GM18505 (cell line): Measurements from ENCODE around the gene SH3D19.
"Not testable (repeated sequence)": the region's sequence is repeated elsewhere in the genome, so short reads cannot be mapped to it uniquely, and the experiment has no call there.

Experiments
- ATAC-seq: cut with Tn5 transposase; IDR thresholded peaks from one replicate; pipeline ENCODE4 v1.9.1; 2021; ENCODE audit not compliant: unreplicated experiment
- POLR2A ChIP-seq: IDR thresholded peaks from 4 replicates; pipeline ENCODE4 v1.6.1; 2011; ENCODE audit warnings: borderline replicate concordance; ENCODE audit not compliant: insufficient read depth, insufficient read length; ENCODE audit errors: extremely low read depth

The SH3D19 gene

DNA sequence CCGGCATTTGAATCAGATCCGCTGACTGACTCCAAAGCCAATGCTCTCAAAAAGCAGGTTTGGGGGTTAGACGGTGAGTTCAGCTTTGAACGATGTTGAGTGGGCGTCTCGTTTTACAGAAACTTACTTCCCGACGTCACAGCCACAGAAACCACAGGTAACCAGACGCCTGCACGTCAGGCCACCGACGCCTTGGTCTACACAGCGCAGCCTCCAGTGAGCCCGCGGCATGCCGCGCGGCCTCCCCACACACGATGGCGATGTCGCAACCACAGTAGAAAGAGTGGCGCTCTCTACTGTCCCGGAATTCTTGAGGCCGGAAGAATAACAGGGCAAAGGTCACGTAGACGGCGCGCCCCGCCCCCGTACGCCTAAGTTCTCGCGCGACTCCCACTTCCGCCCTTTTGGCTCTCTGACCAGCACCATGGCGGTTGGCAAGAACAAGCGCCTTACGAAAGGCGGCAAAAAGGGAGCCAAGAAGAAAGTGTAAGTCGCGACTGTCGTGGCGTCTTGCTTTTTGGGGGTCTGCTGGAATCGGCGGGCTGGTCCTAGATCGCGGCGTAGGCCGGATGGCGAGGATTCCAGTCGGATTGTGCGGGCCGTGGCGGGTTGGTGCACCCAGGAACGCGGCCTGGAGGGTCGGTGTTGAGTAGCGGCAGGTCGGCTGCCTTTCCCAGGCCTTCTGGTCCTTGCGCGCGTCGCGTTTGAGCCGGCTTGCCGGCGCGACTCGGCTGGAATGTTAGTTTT is 226.0 kb downstream of the SH3D19 start, which contains the start of gene RPS3A:
TSS of gene RPS3A (plus strand) at position 400 of the 747 bp plus-strand sequence. CDS start at position 425, 25 bp downstream.
- TF ChIP-seq POLR2A, result peak; percentile 98
- ATAC-seq, result peak; percentile 93

DNA sequence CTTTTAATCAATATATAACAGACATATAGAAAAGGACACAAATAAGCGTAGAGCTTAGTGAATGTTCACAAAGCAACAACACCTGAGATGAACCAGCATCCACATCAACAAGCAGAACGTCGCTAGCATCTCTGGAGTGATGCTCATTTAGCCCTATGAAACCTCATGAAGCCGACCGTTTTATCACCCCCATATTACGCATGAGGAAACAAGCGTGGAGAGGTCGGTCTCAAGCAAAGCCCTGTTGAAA is 226.5 kb downstream of the SH3D19 start:
- no peak for TF ChIP-seq POLR2A
- no peak for ATAC-seq

GRCh38 chr4:151097759-151098158 is 227.6 kb downstream of the SH3D19 start:
- no peak for TF ChIP-seq POLR2A
- no peak for ATAC-seq

- TF ChIP-seq POLR2A, result no peak
- no peak for ATAC-seq
Observed at GRCh38 chr4:151095142-151095541, 230.3 kb downstream of the SH3D19 start.

- TF ChIP-seq POLR2A, result no peak
- ATAC-seq, result no peak
Observed at GRCh38 chr4:151094290-151094751, 231.1 kb downstream of the SH3D19 start.

DNA sequence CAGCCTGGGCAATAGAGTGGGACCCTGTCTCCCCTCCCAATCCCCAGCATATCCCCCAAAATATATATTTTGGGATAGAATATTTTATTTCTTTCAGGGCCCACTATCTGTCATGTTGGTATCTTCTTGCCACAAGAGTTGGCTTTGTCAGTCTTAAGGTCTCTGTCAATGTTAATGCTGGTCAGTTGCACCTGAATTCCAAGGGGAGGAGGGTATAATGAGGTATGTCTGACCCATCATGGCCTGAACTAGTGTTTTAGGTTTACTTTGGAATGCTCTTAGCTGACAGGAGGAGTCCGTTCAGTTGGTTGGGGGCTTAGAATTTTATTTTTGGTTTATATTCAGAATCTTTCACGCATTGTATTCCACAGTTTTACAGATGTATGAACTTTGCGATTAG is 232.2 kb downstream of the SH3D19 start:
- no peak for ATAC-seq
- no peak for TF ChIP-seq POLR2A

DNA sequence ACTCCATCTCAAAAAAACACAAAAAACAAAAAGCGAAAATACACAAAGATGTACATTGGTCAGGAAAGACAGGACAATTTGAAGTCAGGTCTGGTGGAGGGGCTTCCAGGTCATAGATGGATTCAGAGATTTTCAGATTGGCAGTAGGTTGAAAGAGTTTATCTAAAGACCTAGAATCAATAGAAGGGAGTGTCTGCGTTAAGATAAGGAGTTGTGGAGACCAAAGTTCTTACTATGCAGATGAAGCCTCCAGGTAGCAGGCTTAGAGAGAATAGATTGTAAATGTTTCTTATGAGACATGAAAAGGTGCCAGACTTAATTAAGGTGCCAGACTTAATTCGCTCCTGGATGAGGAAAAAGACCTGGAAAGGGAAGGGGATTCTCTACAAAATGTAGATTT is 232.9 kb downstream of the SH3D19 start:
- no peak for ATAC-seq
- TF ChIP-seq POLR2A, result no peak

GRCh38 chr4:151091047-151091446 is 234.4 kb downstream of the SH3D19 start:
- TF ChIP-seq POLR2A, result no peak
- ATAC-seq, result no peak

- no peak for TF ChIP-seq POLR2A
- ATAC-seq, result no peak
Observed at GRCh38 chr4:151087467-151087866, 237.9 kb downstream of the SH3D19 start.

GRCh38 chr4:151077978-151078377 is 247.4 kb downstream of the SH3D19 start:
- ATAC-seq, result not testable (repeated sequence)

DNA sequence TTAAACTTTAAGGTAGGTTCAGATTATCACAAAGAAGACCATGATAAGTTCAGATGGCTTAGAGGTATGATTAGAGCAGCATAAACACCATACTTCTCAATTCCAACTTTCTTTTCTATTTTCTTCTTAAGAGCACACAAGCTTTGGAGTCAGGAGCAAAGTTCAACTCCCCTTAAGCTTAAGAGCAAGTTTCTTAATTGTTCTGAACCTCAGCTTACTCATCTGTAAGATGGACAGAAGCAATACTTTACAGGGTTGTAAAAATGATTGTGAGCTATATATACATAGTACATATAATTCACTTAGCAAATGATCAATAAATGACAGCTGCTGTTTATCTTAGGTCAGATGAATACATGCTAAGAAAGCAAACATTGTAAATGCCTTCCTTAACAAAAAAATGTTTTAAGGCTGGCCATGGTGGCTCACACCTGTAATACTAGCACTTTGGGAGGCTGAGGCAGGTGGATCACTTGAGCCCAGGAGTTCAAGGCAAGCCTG is 250.9 kb downstream of the SH3D19 start:
- TF ChIP-seq POLR2A, result no peak
- ATAC-seq, result no peak
